ENCODE data around the gene SERTAD4.

DNA sequence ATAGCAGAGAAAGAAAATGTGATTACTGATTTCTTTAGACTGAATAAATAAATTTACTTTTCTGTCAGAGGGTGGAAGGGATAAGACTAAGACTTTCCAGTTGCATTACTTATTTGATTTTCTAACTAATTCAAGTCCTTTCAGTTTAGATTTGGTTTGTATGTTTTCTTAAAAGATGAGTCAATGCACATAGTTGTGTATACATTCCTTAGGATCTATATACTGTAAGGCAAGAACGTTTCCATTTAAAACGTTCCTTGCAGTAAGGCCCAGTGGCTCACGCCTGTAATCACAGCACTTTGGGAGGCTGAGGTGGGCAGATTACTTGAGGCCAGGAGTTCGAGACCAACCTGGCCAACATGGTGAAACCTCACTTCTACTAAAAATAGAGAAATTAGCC is 14.5 kb upstream of the SERTAD4 start:
- no peak for TF ChIP-seq POLR2A (IDR thresholded peaks at IDR 0.05; ENCODE audit: low read depth)
- TF ChIP-seq, protein P1, sequence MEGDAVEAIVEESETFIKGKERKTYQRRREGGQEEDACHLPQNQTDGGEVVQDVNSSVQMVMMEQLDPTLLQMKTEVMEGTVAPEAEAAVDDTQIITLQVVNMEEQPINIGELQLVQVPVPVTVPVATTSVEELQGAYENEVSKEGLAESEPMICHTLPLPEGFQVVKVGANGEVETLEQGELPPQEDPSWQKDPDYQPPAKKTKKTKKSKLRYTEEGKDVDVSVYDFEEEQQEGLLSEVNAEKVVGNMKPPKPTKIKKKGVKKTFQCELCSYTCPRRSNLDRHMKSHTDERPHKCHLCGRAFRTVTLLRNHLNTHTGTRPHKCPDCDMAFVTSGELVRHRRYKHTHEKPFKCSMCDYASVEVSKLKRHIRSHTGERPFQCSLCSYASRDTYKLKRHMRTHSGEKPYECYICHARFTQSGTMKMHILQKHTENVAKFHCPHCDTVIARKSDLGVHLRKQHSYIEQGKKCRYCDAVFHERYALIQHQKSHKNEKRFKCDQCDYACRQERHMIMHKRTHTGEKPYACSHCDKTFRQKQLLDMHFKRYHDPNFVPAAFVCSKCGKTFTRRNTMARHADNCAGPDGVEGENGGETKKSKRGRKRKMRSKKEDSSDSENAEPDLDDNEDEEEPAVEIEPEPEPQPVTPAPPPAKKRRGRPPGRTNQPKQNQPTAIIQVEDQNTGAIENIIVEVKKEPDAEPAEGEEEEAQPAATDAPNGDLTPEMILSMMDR (IDR thresholded peaks at IDR 0.05): no peak

Measured in esophagus muscularis mucosa (tissue), 3 donors.